Measurements from ENCODE around the gene DCPS.
"Not testable (repeated sequence)": the region's sequence is repeated elsewhere in the genome, so short reads cannot be mapped to it uniquely, and the experiment has no call there.

Gene DCPS

DNA sequence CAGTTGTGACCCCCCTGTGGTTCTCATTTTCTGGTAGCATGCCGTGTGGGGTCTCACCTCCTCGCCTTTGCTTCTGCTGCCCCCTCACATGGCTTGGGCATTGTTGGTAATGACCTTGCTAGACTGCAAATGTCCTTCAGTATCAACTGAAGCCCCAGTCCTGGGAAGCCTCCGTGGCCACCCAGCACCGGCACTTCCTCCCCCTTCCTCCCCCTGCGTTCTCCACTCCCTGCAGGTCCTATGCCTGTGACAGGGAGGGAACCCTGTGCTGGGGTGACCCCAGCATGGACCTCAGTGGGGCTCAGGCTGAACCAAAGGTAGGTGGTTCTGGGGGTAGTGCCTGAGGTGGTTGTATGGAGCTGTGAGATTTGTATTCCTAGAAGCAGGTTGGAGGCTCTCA lies 57.5 kb downstream of the DCPS start:
- Histone ChIP-seq H3K27me3 (no peaks in the 10 kb centered on the region), H3K9me3 (no peaks in the 10 kb centered on the region), H3K4me3 (ENCODE audit: low read depth, low read length) (no peak overlapping the region), H3K36me3 (no peaks in the 10 kb centered on the region), H3K4me1 (no peaks in the 10 kb centered on the region; the same call in 1 of the 2 replicates)
- DNase-seq, result no peak
- no peak for TF ChIP-seq CTCF (IDR thresholded peaks at IDR 0.05; ENCODE audit: low read depth, low read length)

DNA sequence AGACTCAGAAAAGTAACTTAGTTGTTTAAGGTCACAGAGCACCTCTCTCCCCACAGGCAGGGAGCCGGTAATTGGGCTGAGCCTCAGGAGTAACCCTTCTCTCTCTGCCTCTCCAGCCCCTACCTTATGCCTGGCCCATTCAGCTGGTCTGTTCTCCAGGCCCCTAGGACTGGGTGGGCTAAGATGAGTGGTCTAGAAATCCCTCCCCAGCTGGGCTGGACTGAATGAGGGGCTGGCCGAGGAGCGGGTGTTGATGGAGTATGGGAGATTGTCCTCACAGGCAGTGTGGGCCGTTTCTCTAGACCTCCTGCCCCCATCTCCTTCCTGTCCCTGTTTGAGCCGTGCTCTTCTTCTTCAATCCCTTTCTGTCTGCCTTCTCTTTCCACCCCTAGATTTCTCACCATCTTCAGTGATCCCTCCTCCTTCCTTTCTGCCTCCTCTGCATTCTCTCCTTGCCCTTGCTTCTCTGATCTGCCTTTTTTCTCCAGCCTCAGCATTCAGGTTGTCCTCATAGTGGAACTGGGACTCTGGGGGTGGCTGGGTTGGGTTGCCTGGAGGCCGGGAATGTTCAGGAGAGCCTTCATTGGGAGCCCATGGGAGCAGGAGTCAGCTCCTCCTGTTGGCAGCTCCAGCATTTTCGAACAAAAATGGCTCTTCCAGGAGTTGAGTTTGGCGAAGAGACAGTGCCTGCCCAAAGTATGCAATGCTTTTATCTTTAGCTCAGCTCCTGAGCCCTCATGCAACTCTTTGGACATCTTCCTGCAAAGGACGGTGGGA lies 59.2 kb downstream of the DCPS start:
- H3K36me3 ChIP-seq, result no peaks in the 10 kb centered on the region
- no peaks in the 10 kb centered on the region for H3K27me3 ChIP-seq
- no peaks in the 10 kb centered on the region; the same call in 1 of the 2 replicates for H3K4me1 ChIP-seq
- no peak overlapping the region for H3K4me3 ChIP-seq (ENCODE audit: low read depth, low read length)
- no peaks in the 10 kb centered on the region for H3K9me3 ChIP-seq
- TF ChIP-seq CTCF (IDR thresholded peaks at IDR 0.05; ENCODE audit: low read depth, low read length), result no peak
- no peak for DNase-seq

GRCh38 chr11:126363706-126364248 lies 59.9 kb downstream of the DCPS start:
- Histone ChIP-seq H3K4me3 (ENCODE audit: low read depth, low read length) (no peak overlapping the region), H3K9me3 (no peaks in the 10 kb centered on the region), H3K36me3 (no peaks in the 10 kb centered on the region), H3K27me3 (no peaks in the 10 kb centered on the region), H3K4me1 (no peaks in the 10 kb centered on the region; the same call in 1 of the 2 replicates)
- no peak for DNase-seq
- no peak for TF ChIP-seq CTCF (IDR thresholded peaks at IDR 0.05; ENCODE audit: low read depth, low read length)

GRCh38 chr11:126364735-126365134 lies 60.9 kb downstream of the DCPS start:
- H3K36me3 ChIP-seq; H3K4me3 ChIP-seq (ENCODE audit: low read depth, low read length); H3K4me1 ChIP-seq; H3K9me3 ChIP-seq; H3K27me3 ChIP-seq; DNase-seq: not testable (repeated sequence)

GRCh38 chr11:126365508-126365907 lies 61.6 kb downstream of the DCPS start:
- H3K9me3 ChIP-seq; DNase-seq; H3K4me1 ChIP-seq; H3K27me3 ChIP-seq; H3K4me3 ChIP-seq (ENCODE audit: low read depth, low read length); H3K36me3 ChIP-seq: not testable (repeated sequence)

DNA sequence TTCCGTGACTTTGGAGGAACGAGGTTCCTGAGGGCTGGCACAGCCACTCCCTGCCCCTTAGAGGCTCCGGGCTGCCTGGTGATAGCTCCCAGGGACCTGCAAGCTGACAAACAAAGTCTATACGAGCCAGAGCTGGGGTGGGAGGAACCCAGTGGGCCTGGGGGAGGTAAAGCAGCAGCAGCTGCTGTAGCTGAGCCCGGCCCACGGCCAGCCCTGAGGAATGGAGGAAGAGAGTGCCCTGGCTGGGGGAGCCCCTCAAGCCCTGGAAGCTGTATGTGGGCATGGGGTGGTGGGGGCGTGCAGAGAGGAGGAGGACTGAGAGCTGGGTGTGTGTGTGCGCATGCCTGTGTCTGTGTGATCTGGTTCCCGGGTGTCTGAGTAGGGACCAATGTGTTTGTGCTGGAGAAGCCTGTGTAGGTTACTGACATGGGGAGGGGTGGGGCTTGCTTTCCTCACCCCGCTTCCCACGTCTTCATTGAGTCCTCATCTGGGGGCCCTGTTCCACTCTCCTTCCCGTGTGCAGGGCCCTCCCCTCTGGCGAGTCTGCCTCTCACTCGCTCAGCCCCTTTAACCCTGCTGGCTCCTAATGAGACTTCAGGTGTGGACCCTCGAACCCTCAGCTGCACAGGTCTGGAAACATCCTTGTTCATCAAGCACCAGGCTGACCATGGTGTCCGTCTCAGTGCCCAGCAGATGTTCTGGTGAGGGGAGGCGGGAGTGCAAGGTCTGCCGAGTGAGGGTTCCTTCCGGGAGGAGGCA lies 62.4 kb downstream of the DCPS start:
- Histone ChIP-seq H3K4me1 (no peaks in the 10 kb centered on the region; the same call in 1 of the 2 replicates), H3K4me3 (ENCODE audit: low read depth, low read length) (no peak overlapping the region), H3K36me3 (no peaks in the 10 kb centered on the region), H3K27me3 (no peaks in the 10 kb centered on the region), H3K9me3 (no peaks in the 10 kb centered on the region)
- no peak for DNase-seq
- TF ChIP-seq CTCF (IDR thresholded peaks at IDR 0.05; ENCODE audit: low read depth, low read length), result no peak

GRCh38 chr11:126366823-126367654 lies 63.2 kb downstream of the DCPS start:
- DNase-seq; H3K27me3 ChIP-seq; H3K36me3 ChIP-seq; H3K4me1 ChIP-seq; H3K4me3 ChIP-seq (ENCODE audit: low read depth, low read length); H3K9me3 ChIP-seq: not testable (repeated sequence)

- H3K36me3 ChIP-seq; DNase-seq; H3K27me3 ChIP-seq; H3K4me1 ChIP-seq; H3K9me3 ChIP-seq; H3K4me3 ChIP-seq (ENCODE audit: low read depth, low read length): not testable (repeated sequence)
Measured at GRCh38 chr11:126367806-126368205, 63.9 kb downstream of the DCPS start.

DNA sequence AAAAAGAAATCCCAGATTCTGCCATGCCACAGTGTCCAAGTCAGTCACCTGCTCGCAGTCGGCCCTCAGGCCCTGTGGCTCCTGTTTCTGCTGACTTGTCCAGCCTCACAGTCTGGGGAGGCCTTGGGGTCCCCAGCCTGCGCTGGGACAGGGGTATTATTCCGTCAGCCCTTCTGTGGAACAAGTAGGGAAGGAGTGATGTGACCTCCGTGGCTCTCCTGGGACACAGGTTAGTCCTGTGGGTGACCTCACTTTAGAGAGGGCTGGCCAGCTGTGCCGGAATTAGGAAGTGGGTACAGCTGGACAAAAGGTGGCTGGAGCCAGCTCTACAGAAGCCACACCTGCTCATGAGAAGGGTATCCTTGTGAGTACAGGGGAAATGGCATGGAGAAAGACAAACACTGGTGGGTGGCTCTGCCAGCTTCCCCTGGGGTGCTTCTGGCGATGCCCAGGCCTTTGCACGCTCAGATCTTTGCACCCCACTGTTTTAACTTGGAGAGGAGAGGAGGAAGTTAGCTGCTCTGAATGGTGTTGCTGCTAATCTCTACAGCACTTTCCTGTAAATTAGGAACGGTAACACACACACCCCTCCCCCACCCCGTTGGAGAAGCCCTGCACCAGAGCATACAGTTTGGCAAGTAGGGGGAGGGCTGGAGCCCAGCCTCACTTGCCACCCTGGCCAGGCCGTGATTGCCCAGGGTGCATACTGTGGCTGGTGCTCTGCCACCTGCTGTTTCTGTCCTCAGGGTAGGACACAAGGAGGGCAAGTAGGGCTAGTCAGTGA lies 64.7 kb downstream of the DCPS start:
- H3K4me1 ChIP-seq; DNase-seq; H3K4me3 ChIP-seq (ENCODE audit: low read depth, low read length); H3K9me3 ChIP-seq; H3K27me3 ChIP-seq; H3K36me3 ChIP-seq: not testable (repeated sequence)

All from BE2C (cell line).